Skeletal muscle tissue (tissue), 1 donor: ENCODE results near the gene EIF4E2. TPM values are rescaled to one million over a fixed set of nuclear protein-coding genes. Genes with fewer than 3 reads are reported as not detected.

ENCODE experiments used
- total RNA-seq: library from RNA; depleted of rRNA; stranded (reverse); fragments of >200 nt; gene quantifications from one replicate; pipeline ENCODE4 v1.2.3, GENCODE V29; 2014

Gene EIF4E2
- total RNA-seq, 1 donor from 2014 or later = 204 TPM

Other genes starting within 250 kb of the EIF4E2 start
- gene ALPP, start 171.9 kb upstream of the EIF4E2 start, total RNA-seq = not detected
- not detected for gene ALPG, start 143.8 kb upstream of the EIF4E2 start, total RNA-seq
- gene ALPI, start 94.5 kb upstream of the EIF4E2 start, total RNA-seq = not detected
- 1.0 TPM for gene ECEL1, start 62.9 kb upstream of the EIF4E2 start, total RNA-seq
- 1.0 TPM for gene PRSS56, start 30.3 kb upstream of the EIF4E2 start, total RNA-seq
- gene CHRND, start 24.5 kb upstream of the EIF4E2 start, total RNA-seq = 32.9 TPM
- gene CHRNG, start 11.0 kb upstream of the EIF4E2 start, total RNA-seq = 35.5 TPM
- 3.7 TPM for gene TIGD1, start 132 bp upstream of the EIF4E2 start, total RNA-seq
- gene EFHD1, start 82.9 kb downstream of the EIF4E2 start, total RNA-seq = 2.1 TPM
- gene GIGYF2, start 146.6 kb downstream of the EIF4E2 start, total RNA-seq = 74.1 TPM
- not detected for gene KCNJ13, start 225.9 kb downstream of the EIF4E2 start, total RNA-seq